ENCODE data around the gene LMBR1.
"Not testable (repeated sequence)": the region's sequence is repeated elsewhere in the genome, so short reads cannot be mapped to it uniquely, and the experiment has no call there.

The LMBR1 gene, protein sequence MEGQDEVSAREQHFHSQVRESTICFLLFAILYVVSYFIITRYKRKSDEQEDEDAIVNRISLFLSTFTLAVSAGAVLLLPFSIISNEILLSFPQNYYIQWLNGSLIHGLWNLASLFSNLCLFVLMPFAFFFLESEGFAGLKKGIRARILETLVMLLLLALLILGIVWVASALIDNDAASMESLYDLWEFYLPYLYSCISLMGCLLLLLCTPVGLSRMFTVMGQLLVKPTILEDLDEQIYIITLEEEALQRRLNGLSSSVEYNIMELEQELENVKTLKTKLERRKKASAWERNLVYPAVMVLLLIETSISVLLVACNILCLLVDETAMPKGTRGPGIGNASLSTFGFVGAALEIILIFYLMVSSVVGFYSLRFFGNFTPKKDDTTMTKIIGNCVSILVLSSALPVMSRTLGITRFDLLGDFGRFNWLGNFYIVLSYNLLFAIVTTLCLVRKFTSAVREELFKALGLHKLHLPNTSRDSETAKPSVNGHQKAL

DNA sequence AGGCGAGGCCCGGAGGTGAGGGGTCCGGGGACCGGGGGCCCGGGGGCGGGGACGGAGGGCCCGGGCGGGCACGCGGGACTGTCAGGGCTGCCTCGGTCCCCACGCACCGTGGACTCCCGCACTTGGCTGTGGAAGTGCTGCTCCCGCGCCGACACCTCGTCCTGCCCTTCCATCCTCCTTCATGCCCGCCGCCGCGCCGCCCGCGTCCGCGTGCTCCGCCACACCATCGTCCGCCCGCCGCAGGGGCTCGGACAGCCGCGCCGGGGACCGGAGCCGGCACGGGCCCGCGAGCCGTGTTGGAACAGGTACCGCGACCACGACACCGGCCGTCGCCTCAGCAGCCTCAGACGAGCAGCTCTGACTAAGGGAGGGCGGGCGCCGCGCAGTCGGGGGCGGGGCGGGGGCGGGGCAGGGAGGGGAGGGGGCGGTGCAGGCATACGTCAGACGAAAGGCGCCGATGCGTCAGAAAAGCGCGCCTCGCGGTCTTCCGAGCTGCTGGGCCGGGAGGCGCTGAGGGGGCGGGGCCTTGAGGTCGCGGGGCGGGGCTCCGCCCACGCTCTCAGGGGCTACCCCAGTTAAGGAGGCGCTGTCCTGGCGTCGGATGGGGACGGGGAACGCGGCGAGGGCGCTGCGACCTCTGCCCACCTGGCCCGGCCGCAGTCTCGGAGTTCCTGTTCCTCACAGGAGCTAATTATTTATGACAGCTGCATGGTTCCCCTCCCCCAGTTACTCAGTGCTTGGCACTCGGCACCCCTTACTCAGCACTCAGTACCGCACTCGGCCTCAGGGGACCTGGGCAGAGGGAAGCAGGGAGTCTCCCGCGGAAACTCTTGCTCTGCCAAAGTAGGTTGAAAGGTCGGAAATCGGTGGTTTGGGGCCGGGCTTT is at the start of gene LMBR1:
Gene LMBR1 (minus strand): TSS at position 363 of the 886 bp plus-strand sequence. CDS start 190 bp downstream, at position 173.
- peak; percentile 93 for DNase-seq (ENCODE audit: low read depth)

DNA sequence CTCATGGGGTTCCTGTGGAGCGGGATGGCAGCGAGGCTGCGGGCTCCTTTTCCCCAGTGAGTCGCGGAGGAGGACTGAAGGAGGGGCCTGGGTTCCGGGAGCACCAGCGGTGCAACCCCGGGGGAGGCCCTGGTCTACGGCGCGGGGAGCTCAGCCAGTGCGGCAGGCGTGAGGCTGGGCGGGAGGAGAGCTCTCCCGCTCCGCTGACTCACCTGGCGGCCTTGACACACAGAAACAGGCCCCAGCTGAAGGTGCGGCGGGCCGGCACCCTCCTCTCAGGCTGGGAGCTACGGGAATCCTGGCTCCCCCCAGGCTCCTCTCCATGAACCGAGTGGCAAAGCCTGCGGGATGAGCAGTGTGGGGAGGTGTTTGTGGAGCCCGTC is 49.7 kb upstream of the LMBR1 start:
- DNase-seq (ENCODE audit: low read depth): no peak

DNA sequence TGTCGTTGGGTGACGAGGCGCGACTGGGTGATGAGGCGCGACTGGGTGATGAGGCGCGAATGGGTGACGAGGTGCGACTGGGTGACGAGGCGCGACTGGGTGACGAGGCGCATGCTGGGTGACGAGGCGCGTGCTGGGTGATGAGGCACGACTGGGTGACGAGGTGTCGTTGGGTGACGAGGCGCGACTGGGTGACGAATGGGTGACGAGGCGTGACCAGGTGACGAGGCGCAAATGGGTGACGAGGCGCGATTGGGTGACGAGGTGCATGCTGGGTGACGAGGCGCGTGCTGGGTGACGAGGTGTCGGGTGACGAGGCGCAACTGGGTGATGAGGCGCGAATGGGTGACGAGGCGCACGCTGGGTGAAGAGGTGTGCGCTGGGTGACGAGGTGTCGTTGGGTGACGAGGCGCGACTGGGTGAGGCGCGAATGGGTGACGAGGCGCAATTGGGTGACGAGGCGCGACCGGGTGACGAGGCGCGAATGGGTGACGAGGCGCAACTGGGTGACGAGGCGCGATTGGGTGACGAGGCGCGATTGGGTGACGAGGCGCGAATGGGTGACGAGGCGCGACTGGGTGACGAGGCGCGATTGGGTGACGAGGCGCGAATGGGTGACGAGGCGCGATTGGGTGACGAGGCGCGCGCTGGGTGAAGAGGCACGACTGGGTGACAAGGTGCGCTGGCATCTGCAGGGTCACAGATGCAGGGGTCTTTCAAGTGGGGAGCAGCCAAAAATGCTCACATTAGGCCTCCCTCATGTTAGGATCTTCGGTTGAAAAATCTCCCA is 48.6 kb upstream of the LMBR1 start:
- no peak for DNase-seq (ENCODE audit: low read depth)

DNA sequence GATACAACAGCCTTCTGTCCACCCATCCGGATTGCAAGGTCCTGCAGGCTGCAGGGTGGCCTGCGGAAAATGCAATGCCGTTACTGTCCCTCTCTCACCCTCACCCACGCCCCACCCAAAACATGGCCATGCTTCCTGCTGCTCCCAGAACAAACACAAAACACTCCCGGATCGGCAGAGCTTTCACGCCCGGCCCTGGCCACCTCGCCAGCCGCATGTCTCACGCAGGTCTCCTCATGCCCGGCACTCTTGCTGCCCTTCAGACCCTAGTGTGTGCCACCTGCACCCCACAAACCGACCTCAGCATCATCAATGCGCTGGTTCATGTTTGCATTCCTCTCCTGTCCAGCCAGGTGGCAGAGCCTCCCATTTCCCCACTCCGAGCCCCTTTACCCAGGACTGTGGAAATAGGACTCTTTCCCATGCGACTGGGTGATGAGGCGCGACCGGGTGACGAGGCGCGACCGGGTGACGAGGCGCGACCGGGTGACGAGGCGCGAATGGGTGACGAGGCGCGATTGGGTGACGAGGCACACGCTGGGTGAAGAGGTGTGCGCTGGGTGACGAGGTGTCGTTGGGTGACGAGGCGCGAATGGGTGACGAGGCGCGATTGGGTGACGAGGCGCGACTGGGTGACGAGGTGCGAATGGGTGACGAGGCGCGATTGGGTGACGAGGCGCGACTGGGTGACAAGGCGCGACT is 47.6 kb upstream of the LMBR1 start:
- no peak for DNase-seq (ENCODE audit: low read depth)

DNA sequence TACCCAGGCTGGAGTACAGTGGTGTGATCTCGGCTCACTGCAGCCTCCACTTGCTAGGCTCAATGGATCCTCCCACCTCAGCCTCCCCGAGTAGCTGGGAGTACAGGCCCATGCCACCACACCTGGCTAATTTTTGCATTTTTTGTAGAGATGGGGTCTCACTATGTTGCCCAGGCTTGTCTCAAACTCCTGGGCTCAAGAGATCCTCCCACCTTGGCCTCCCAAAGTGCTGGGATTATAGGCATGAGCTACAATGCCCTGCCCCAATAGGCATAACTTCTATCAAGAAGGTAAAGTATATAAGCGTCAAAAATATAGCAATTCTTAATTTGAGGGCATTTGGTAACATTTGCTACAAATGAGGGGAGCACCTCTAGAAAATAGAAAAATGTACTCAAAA is 43.8 kb upstream of the LMBR1 start:
- DNase-seq (ENCODE audit: low read depth): not testable (repeated sequence)

DNA sequence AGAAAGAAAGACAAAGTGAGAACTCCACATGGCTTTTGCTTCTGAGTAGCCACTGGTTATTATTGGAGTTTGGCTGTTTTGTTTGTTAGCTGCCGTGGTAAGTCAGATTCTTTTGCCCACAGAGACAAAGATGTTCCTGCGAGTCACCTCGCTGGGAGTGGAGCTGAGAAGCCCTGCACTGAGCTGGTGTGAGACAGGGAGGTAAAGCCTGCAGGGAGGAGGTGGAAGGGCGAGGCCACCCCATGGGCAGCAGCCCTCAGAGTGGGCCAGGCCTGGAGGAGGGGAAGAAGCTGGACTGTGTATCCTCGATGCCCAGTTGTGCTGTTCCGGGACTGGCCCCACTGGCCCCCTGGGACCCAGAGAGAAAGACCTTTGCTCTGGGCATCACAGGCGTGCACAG is 42.3 kb upstream of the LMBR1 start:
- no peak for DNase-seq (ENCODE audit: low read depth)

DNA sequence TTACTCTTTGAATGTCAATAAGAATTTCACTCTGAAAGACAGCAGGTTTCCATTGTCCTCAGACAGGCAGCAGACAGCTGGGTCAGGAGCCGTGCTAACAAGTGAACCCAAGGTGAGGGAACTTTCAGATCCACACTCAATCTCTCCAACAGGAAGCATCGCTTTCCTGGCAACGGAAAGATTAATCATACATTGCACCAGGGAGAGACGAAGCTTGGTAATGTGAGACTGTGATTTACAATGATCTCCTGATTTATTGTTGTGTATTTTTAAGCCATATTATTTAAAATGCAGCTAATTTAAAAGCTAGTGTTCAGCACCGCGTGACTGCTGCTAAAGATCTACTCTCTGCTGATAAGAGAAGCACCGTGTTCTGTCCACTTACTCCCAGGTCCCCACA is 39.0 kb upstream of the LMBR1 start:
- no peak for DNase-seq (ENCODE audit: low read depth)

DNA sequence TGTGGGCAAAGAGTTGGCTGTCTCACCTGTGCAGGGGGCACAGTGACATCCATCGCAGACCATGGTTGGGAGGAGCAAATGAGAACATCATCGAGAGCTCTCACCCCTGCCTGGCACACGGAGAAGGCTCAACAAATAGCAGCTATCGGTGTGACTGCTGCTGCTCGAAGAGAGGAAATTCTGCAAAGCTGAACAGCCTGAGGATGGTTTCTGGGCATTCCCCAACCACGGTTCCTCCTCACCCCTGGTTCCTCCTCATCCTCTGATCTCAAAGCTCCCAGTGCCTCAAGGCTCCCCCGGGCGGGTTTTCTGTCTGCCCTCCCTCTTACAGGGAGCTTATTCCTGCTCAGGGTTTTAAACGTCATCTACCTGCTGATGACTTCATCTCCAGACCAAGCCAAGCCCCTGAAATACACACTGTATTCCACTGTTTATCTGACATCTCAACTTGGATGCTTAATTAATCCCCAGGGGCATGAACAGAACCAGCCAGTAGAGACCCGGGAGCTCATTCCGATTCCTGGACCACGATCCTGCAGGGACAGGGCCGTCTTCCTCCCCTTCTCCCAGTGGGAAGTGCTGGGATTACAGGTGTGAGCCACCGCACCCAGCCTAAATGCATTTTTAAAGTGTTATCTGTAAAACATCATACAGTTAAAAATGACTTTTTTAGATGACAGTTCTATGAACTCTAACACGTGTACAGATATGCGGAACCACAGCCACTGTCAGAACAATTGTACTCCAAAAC is 37.0 kb upstream of the LMBR1 start:
- no peak for DNase-seq (ENCODE audit: low read depth)

DNA sequence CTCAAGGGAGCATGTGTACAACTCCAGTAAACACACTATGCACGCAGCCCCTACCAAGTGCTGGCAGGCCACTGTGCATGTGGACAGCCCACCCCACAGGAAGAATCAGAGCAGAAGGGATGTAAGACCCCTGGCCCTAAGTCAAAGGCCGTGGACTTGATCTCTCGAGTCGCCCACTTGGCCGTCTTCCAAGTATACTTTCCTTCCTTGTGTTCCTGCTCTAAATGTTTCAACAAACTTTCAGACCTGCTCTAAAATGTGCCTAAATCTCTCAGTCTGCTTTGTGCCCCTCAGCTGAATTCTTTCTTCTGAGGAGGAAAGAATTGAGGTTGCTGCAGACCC is 35.4 kb upstream of the LMBR1 start:
- DNase-seq (ENCODE audit: low read depth): no peak

DNA sequence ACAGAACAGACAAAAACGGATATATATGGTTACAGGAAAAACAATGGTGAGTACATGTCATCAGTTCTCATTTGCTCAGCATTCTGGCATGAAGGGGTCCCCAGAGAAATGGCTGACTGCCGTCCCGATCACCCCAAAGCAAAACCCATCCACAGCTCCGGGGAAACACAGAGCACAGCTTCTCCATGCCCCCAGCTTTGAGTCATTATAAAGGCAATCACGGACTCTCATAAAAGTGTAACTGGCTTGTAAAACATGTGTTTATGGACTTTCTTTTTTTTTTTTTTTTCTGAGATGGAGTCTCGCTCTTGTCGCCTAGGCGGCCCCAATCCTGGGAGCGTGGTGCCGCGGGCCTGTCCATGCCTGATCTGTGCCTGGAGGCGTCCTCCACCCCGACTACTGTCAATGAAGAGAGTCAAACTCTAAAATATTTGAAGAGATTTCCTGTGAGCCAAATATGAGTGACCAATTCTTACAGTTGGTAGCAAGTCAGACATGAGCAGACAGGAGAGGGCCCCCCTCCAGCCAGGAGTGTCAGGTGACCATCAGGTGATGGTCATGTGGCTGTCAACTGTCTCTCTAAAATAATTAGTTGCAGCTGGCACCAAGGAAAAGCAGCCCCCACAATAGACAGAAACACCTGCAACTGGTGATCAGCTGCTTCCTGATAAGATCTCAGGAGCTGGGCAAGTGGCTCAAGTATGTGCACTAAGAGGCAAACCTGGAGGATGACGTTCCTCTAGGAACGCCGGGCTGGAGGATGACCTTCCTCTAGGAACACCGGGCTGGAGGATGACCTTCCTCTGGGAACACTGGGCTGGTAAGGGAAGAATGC is 34.8 kb upstream of the LMBR1 start:
- no peak for DNase-seq (ENCODE audit: low read depth)

DNA sequence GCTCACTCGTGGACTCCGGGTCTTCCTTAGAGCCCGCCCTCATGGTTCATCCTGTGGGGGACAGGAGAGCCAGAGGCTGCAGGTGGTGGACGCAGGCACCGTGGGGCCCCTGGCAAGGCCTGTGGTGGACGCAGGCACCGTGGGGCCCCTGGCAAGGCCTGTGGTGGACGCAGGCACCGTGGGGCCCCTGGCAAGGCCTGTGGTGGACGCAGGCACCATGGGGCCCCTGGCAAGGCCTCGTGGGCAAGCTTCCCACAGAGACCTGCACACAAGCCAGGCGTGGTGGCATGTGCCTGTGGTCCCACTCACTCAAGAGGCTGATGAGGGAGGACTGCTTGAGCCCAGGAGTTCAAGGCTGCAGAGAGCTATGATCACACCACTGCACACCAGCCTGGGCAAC is 32.8 kb upstream of the LMBR1 start:
- not testable (repeated sequence) for DNase-seq (ENCODE audit: low read depth)

DNA sequence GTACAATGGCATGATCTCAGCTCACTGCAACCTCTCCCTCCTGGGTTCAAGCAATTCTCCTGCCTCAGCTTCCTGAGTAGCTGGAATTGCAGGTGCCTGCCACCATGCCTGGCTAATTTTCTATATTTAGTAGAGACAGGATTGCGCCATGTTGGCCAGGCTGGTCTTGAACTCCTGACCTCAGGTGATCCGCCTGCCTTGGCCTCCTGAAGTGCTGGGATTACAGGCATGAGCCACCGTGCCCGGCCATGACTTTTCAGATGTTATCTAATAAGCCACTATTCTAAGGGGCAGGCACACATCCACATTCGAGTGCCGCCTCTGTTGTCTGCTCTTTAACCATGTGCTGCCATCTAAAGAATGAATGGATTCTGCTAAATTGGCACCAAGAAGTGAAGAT is 29.3 kb upstream of the LMBR1 start:
- not testable (repeated sequence) for DNase-seq (ENCODE audit: low read depth)

DNA sequence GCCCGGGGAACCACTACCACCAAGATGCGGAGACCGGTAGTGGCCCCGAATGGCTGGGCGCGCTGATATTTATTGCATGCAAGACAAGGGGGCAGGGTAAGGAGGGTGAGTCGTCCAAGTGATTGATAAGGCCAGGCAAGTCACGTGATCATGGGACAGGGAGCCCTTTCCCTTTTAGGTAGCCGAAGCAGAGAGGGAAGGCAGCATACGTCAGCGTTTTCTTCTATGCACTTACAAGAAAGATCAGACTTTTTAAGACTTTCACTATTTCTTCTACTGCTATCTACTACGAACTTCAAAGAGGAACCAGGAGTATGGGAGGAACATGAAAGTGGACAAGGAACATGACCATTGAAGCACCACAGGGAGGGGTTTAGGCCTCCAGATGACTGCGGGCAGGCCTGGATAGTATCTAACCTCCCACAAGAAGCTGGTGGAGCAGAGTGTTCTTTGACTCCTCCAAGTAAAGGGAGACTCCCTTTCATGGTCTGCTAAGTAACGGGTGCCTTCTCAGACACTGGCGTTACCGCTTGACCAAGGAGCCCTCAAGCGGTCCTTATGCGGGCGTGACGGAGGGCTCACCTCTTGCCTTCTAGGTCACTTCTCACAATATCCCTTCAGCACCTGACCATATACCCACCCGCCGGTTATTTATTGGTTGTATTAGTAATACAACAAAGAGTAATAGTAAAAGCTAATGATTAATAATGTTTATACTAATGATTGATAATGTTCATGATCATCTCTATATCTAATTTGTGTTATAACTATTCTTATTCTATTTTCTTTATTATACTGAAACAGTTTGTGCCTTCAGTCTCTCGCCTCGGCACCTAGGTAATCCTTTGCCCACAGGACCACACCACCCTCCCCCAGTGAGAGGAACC is 27.7 kb upstream of the LMBR1 start:
- not testable (repeated sequence) for DNase-seq (ENCODE audit: low read depth)

DNA sequence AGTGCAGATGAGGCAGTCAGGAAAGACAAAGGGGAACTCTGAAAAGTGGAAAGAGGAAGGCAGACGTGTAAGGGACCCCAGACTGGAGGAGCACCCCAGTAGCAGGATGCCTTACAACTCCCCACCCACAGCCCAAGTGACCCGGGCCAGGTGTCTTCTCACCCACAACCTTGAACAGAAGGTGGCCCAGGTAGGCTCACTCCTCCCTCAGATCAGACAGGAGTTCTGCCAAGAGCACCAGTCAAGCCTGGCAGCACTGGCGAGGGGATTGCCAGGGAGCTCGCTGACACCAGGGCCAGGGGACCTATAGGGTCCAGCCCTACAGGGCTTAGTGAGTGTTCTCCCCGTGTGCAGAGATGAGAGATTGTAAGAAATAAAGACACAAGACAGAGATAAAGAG is 27.1 kb upstream of the LMBR1 start:
- DNase-seq (ENCODE audit: low read depth): no peak

DNA sequence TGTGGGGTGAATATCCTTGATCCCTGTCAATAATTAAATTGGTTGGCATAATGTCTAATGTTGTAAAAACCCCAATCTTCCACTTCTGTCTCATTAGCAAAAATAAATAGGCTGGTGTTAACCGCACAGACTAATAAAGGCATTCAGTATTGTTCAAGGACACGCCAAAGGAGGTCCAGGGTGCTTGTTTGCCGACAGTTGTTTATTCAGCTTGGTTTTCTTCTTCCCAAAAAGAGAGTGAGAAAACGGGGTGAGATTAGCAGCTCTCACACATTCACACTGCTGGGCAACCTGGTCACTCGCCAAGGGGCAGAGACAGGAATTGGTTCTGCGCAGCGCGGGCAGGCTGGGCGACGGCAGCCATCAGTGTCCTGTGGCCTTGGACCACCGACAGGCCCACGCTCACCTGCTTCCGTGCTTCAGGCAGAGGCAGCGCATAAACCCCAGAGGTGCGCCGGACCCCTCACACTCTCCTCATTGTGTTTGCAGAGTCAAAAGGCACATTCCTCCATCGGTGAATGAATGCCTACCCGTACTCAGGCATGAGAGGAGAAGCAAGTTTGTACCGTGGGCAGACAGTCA is 26.2 kb upstream of the LMBR1 start:
- DNase-seq (ENCODE audit: low read depth): no peak

DNA sequence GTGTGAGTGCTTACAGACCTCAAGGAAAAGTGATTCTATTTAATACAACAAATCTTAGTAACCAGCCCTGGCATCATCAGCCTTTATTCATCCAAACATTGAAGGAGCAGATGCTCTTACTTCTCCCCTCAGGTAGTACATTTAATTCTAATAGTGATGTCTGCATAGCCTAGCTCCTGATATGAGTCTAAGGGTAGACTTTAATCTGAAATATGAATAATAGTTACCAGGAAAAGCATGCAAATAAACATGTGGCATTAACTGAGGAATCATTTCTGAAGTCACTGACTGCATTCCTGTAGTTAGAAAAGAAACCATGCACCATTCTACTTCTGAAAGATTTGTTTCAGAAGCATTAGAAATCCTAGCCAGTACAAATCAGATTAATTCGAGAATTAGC is 25.7 kb upstream of the LMBR1 start:
- DNase-seq (ENCODE audit: low read depth): no peak

DNA sequence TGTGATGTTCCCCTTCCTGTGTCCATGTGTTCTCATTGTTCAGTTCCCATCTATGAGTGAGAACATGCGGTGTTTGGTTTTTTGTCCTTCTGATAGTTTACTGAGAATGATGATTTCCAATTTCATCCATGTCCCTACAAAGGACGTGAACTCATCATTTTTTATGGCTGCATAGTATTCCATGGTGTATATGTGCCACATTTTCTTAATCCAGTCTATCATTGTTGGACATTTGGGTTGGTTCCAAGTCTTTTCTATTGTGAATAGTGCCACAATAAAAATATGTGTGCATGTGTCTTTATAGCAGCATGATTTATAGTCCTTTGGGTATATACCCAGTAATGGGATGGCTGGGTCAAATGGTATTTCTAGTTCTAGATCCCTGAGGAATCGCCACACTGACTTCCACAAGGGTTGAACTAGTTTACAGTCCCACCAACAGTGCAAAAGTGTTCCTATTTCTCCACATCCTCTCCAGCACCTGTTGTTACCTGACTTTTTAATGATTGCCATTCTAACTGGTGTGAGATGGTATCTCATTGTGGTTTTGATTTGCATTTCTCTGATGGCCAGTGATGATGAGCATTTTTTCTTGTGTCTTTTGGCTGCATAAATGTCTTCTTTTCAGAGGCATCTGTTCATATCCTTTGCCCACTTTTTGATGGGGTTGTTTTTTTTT is 16.7 kb upstream of the LMBR1 start:
- DNase-seq (ENCODE audit: low read depth): not testable (repeated sequence)

DNA sequence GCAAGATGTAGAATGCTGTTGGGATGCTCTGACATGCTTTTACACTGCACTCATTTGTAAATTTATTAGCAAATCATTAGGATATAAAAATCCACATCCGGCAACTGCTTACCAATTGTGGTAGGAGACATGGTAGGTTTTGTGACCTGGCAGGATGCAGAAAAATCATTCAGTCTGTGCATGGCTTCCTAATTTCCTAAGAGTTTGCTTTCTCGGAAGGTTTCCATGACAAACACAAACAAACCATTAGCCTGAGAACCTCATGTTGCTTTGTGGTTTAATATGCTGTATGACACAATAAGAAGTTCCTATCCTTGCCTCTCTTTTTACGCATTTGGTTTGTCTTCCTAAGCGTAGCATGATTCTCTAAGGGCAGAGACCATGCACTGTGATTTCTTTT is 14.7 kb upstream of the LMBR1 start:
- DNase-seq (ENCODE audit: low read depth): no peak
